ENCODE measurements around the gene ENOX2.

The ENOX2 gene

DNA sequence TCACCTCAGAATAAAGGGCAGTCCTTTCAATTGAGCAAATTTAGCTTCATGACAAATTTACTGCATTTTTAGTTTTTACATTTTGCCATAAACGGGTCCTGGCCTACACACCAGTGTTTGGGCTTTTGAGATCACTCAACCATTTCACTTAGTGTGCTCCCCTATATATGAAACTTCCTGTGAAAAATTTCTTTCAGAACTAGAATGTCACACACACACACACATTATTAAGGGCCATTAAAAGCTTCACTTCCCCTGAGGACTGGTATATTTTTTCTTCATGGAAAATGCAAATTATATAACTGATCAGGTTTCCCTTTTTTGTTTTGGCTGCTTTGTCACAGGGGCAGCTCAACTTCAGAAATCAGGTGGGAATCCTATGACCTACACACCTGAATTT is 206.5 kb downstream of the ENOX2 start:
- DNase-seq, result no peak

DNA sequence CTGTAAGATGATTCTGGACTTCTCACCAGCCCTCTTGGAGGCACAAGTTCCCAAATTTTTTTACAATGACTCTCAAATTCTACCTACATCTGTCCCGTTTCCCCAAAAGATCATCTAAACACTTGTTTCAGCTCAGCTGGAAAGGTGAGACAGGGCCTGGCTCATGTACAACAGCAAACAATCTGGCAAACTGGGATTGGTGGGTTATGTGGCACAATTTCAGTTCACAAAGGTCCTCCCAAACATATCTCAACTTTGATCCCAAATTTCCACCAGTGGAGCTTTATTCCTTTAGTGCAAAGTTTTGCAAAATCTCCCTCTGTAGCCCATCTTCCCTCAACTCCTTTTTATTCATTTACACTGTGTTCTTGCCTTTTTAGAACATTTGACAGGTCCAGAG is 207.1 kb downstream of the ENOX2 start:
- DNase-seq, result no peak

DNA sequence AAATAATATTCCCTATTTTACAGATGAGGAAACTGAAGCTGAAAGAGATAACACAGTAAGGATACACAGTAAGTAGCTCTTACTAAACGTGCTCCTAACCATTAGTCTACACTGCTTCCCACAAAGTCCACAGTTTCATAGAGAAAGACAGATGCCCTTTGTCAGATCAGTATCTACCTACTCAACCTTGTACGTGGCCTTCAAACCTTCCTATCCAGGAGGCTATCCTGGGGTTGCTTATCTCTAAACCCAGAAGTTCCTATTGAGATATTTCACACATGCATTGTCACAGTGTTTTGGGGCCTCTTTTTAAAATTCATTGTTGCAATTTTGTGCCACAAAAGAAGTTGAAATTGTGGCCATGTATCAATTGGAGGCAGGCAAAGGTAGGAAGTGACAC is 208.0 kb downstream of the ENOX2 start:
- no peak for DNase-seq

- no peak for DNase-seq
Measured at GRCh38 chrX:130691576-130691975, 211.4 kb downstream of the ENOX2 start.

DNA sequence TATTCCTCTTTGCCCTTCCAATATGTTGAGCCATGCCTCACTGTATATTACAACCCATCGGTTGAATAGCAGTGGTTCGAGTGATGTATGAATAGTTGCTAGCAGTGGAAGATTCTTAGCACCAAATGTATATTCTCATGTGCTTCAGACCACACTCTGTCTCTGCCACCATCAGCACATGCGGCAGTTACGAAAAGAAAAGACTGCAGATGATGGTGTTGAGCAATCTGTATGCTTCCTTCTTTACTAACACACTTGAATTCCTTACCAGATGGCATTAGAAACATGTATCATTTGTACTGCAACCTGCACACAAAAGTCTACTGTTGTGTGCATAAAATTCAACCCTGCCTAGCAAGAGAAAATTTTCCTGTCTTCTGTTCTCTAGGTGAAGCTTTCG is 214.6 kb downstream of the ENOX2 start:
- DNase-seq, result no peak

DNA sequence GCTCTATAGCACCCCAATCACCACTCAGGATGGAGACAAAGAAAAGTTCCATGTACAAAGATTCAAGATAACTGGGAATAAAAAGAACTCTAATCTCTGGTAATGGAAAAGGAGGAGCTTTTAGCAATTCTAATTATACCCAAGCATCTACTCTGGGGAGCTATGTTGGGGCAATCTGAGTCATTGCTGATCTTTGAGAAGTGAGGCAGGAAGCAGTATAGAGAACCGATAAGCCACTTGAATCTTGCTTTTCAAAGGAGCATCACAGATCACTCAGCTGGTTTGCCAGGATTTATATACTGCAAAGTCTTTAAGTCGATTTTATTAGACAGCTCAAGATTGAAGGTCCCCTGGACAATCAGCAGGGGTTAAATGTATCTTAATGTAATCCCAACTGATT is 220.0 kb downstream of the ENOX2 start:
- DNase-seq, result no peak

DNA sequence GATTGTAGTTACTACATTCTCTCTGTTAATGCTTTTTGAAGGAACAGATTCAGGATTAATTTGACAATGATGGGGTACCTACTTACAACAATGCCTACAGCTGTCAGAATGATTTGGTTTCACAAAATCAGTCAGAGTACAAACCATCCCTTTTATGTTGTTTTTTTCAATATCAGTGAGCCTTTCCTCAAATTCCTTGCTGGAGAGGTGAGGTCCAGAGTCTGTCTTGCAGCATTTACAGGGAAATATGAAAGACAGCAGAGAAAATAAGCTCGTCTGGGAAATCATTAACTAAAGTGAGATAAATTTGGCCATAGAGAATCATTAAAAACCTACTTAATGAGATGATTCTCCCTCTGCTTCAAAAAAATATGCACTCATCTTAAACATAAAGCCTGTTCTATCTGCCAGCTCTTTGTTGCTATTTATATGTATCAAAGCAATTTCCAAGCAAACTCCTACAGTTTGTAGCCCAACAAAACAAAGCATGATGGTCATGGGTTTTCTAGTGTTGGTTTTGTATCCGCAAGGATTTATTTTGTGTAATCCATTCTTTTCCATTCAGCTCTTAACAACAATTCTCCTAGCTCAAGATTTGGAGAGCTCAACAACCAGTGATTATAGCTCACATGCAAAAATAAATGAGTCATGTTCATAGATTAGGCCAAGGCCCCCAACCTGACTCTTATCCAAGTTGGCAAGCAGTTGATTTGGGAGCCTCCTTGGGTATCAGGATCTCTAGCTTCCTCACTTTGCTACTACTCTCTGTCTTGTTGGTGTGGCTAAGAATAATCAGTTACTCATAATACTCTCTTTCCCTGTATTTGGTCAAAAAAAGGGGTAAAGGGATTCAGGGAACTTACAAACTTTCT is 222.6 kb downstream of the ENOX2 start:
- DNase-seq, result no peak

- DNase-seq, result no peak
Measured at GRCh38 chrX:130676861-130677260, 226.1 kb downstream of the ENOX2 start.

DNA sequence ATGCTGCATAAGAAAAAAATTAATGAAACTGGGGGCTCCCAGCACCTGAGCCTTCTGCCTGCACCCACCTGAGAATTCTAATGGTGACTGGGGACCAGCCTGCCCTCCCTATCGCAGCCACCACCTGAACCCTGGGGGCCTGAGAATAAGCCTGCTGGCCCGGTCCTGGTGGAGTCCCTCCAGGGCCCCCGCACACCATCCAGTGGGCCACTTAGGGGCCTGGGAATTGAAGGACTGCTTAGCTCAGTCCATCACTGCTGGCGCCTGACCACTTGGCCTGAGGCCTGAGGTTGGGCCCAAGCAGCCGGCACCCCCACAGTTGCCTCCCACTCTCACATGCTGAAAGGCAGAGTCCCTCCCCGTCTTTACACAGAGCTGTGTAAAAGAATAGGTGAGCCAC is 230.8 kb downstream of the ENOX2 start:
- no peak for DNase-seq

- no peak for DNase-seq
Measured at GRCh38 chrX:130669233-130669632, 233.8 kb downstream of the ENOX2 start.

DNA sequence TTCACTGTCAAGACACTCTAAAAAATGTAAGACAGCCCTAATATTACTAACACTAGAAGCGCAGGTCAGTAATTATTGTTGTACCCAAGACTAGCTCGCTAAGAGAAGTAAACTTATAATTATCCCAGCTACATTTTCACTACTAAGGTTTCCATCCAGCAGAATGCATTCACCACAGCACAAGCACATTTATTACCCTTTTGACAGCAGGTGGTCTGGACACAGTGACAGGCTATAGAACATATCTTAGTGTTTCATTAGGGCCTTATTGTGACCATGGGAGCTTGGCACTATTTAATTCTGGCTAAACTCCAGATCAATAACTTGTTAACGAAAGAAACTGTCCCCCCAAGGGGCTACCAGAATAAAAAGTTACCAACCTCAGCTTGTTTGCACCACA is 237.7 kb downstream of the ENOX2 start:
- no peak for DNase-seq

GRCh38 chrX:130658310-130658709 is 244.7 kb downstream of the ENOX2 start:
- DNase-seq, result no peak

DNA sequence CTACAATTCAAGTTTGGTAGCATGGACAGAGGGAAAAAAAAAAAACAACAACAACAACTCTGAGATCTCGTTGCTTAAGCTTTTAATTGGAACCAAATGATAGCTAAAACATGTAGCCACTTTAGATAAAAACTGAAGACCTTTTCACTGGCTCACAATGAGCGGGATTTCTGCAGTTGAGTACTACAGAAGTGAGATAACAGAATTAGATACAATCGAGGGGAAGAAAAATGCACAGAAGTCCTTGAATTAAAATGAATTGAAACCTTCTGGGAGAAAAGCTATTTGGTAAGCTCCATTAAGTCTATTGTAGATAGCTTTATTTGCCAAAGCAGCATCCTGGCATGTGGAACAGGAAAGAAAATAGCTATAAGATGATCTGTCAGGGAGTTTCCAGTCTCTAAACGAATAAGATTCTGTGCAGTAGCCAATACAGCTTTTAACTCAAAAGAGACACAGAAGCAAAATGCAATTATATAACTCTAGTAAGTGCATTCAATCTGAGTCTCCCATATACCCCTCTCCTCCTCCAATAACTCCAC is 248.5 kb downstream of the ENOX2 start:
- no peak for DNase-seq

DNA sequence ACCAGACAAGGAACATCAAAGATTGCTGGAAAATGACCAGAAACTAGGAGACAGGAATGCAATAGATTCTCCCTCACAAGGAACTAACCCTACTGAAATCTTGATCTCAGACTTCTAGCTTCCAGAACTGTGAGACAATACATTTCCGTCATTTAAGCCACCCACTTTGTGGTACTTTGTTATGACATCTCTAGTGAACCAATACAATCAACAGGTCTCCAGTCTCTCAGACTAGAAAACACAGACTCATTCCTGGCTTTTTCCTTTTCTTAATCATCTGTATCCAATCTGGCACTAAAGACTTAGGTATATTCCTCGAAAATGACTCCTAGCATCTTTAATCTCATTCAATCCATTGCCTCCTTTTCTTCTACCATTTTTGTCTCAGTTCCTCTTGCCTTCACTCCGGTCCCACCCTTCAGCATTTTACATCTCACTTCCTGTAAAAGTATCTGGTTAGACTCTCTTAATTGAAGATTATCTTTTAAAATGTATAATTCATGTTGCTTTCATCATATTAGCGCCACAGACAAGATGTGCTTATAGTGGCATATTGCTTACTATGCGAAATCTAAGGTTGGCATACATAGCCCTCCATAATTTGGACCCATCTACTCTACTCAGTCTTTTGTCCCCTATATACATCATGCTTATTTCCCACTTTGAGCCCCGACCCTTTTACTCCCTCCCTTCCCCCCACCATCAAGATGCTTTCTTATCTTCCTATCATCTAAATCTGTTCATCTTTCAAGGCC is 250.0 kb downstream of the ENOX2 start:
- DNase-seq, result no peak

DNA sequence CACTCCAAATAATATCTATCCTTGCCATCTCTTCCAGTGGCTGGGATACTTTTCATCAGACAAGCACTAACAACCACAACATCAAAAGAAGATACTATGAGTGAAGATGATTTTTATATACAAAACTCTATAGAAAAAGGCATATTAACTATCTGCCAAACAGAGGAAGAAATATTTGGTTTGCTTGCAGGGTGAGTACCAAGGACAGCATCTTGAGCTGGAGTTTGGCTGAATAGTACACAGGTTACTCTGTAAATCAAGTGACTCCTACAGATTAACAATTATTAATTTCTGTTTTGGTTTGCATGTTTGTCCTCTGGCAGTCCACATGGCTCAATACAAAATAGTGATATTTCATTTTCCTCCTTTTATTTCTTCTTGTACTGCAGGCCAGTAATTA is 253.3 kb downstream of the ENOX2 start:
- DNase-seq, result no peak

DNA sequence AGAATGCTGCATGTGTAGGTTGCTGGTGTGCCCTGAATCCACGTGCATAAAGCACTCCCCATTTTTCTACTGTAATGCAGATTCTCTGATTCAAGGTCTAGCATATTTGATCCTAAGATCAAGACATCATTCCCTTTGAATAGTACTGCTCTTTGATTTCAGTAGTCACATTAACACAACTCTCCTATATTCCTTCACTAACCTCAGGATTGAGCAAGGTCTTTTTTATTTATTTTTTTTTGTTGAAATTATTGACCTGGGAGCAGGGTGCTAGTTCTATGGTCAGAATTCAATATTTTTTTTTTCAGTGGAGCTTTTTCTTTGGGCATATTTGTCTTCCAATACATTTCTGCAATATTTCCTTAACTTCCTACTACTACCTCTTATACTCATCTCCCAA is 255.5 kb downstream of the ENOX2 start:
- no peak for DNase-seq

DNA sequence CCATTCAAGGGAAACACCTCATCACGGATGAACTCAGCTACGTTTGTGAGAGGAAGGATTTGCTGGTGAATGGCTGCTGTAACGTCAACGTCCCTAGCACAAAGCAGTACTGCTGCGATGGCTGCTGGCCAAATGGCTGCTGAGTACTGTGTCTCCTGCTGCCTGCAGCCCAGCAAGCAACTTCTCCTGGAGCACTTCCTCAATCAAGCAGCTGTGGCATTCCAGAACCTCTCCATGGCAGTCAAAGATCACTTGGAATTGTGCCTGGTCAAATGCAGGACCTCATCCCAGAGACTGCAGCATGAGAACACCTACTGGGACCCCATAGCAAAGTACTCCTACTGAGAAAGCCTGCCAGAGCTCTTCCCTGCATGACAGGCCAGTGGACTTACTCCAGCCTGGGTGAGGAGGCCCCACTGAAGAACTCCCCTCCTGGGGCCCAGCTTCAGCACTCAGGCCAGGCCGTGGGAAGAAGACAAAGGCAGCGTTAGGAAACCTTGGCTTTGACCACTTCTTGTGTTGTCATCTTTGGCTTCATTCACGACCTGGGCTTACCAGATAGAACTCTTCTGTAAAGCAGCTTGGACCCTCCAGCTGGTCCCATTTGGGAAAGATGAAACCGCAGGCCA is 256.9 kb downstream of the ENOX2 start:
- no peak for DNase-seq

DNA sequence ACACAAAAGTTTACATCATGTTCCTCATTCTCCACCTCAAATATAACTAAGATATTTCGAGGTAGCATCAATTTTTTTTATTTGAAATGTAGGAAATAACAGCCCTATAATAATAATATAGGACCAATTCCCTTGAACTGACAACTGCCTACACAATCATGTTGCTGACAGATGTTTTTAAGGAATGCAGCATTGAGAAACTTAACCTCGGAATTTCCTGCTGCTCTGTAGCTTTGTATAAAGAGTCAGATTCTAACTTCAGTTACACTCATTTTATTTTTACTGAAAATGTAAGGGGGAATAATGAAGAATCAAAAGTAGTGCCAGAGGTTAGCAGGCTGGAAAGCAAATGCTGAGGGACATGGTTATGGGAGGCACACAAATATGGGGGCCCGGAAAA is 265.4 kb downstream of the ENOX2 start:
- no peak for DNase-seq

DNA sequence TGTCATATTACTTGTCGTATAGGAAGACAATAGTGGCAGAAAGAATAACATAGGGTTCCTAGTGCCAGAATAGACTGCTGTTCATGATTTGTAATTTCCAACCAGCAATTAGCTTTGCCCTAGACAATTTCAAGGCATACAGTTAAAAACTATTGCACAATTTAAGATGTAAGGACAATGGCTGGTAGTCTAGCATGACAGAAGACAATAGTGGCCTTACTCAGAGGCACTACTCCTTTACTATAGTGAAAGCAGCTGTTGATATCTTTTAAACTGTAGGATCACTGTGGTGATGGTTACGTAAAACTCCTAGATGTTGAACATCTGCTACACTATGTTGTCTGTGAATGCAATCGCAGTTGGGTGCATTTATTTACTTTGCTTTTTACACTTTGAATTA is 266.7 kb downstream of the ENOX2 start:
- DNase-seq, result no peak

DNA sequence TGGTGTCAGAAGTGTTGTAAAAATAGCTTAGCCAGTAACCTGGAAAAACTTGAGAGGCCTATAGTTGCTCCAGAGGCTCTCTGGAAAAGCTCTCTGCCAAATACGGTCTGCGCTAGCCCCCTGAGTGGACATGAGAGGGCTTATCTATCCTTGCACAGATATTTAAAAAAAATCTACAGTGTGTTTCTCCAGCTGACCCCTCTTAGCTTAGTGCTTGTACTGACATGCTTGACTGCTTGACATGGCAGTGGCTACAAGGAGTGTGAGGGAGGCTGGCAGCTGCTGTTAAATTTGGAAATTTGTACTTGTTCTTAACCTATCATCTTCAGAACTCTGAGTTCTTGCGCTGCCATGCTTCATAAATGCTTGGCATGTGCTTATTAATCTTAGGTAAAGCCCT is 272.0 kb downstream of the ENOX2 start:
- DNase-seq, result no peak

DNA sequence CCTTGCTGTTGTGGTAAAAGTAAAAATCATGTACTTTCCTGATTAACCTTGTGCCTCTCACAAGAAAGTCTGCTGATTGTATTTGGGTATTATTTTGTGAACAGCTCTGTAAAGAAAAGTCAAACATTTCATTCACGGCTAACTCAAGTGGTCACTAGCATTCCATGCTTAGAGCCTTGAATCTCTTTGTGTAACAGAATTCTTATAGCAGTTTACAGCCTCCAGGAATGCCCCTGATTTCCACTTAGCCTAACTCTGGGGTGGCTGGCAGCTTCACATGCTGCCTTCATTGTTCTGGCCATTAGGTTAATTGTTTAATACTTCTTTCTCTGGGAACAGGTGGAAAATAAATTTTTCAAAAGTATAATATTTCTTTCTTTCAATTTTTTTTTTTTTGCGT is 274.5 kb downstream of the ENOX2 start:
- no peak for DNase-seq

DNA sequence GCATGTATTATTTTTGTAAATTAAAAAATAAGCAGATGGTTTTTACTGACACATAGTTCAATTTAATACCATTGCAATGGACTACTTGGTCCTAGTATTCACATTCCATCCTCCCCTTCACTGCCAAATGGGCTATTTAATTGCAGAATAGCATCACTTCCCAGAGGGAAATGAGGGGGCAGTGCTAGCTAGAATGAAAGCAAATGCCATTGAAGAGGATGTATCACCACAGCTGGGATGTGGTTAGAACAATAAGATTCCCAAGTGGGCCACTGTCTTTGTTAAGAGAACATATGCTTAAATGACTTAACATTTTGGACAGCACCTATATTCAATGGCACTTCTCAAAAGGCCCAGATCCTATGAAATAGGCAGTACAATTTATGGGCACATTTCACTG is 276.5 kb downstream of the ENOX2 start:
- DNase-seq, result no peak

DNA sequence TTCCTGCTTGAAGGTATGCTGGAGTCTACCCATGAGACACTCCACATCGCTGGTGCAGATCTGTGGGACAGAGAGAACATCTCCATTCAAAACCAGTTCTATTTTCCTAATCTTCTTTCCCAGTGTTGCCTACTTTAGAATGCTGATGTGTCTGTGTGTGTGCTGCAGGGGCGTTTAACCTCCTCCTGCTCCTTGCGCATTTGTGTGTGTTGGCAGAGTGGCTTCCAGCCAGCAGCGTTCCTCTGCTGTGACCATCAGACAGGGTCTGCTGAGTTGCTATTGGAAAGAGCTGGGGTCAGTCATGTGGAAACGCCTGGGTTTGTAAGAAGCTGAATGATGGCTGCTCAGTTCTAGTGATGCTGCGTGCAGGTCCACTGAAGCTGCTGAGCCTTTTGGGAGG is 277.6 kb downstream of the ENOX2 start:
- no peak for DNase-seq

- DNase-seq, result no peak
Measured at GRCh38 chrX:130623518-130623917, 279.5 kb downstream of the ENOX2 start.
